GM21786 (cell line): ENCODE measurements around the gene ALPK1.
A peak's percentile ranks its signal among the peaks of the same experiment; 100 is the strongest.

Source experiments
- ATAC-seq: cut with Tn5 transposase; IDR thresholded peaks from one replicate; pipeline ENCODE4 v1.9.1; 2021; ENCODE audit not compliant: unreplicated experiment

The ALPK1 gene

DNA sequence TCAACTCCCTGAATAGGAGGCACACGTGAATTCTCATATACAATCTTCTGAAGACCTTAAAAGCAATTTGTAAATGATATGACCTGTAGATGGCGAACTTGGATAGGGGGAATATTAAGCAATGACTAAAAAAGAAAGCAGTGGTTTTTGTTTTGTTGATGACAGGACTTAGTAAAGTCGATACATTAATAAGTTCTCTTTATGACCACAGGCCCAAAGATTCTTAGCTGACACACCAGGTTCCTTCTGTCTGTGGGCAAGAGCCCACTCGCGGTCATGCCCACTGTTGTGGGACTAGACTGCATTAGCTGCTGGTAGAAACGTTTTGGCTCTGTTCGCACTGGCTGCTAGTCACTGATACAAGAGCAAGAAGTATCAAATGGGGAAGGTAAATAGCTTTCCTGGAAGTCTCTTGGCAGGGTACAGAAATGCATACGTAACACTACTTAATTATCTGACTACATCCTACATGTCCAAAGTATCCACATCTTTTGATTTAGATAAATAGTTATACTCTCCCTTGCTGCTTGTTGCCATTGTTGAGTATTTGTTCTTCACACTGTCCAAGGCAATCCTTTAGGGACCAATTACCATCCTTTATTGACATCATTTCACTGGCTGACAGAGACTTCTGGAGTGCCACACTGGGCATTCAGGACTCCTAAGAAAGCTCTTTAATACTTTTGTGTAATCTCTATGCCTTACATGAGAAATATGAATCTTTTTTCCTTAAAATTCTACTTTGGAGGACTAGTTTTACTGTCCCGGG lies 31.0 kb downstream of the ALPK1 start:
- peak; percentile 72 for ATAC-seq

DNA sequence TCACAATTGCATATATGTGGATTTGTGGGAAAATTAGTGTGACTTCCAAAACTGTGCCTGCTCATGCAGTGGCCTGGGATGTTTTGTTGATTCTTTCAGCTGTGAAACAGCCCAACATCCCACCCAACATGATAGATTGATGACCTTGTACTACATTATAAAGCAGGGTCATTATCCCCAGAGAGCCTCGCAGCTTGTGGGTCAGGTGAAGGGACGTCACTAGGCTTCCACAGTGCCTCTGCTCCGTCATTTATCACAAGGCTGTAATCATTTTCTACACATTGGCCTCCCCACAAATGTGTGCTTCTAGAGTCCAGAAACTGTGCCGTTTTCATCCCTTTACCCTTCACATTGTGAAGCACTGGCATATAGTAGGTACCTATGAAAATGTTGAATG lies 31.6 kb downstream of the ALPK1 start:
- no peak for ATAC-seq

DNA sequence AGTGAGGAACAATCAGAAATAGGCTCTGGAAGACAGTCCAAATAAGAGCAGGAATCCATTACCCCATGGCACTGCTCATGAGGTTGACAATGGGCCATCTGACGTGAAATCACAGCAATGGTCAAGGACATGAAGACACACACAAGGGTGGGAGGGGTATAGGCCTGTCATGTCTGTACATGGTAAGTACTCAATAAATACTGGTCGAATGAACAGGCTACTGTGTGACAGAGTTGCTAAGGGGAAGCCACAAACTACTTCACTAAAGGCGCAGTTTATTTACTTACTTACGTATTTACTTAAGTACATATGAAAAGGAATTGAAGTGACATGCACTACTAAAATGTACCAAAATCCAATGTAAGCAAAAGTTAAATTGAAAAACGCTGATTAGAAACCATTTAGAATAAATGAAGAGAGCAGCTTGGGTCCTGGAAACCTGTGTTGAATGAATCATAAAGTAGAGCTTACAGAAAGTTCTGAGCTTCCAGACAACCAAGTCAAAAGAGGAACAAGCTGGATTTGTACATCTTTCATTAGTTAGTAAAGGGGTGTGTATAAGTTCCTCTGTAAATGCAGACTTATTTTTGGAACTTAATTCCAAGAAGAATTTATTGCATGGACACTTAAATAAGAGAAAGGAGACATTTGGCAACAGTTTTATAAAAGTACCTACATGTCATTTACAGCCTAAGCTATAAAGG lies 32.7 kb downstream of the ALPK1 start:
- no peak for ATAC-seq

DNA sequence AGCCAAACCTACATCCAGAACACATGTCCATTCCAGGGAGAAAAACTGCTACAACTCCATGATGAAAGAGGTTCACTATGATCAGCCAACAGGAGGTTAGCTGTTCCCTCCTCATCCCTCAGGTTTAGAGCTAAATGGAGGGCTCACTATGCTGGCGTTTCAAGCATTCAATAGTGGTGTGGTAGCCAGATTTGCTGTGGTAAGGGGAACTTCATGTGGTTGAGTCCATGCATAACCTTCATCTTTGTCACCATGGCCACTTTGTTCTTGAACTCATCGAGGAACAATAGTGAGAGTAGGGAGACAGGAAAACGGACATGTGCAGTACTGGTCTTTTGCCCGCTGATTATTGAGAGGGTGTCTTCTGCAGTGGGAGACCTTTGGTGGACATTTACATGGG lies 33.8 kb downstream of the ALPK1 start:
- ATAC-seq = no peak

DNA sequence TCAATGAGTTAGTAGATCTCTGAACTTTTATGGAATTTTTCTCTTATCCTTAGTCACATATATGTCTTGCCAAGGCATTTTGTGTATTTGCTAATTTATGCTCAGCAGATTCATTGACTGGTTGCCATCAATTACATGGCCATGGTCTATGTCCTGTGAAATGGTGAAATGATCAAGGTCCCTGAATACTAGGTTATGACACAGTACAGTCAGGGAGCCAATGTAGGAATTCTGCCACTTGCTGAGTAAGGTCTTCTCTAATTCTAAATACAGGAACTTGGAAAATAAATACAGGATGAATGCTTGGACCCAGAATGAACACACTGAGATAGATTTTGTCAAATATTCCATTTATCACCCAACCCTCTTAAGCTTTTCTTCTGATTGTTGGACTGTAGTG lies 35.2 kb downstream of the ALPK1 start:
- no peak for ATAC-seq

DNA sequence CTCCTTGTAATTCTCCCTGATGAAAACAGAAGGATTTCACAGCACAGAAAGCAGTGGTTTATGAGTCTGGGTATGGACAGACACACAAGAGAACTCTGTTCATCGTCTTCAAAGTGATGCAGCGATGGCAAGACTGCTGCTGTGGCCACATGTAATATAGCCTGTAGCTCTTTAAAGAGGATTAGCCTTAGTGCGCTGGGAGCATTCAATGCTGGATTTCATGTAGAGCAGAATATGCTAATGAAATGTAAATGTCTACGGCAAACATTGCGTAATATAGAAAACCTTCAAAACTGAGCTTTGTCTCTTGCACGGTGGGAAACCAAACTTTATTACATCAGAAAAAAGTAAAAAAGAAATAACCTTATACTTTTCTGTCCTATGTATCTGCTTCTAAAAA lies 42.9 kb downstream of the ALPK1 start:
- ATAC-seq = no peak

DNA sequence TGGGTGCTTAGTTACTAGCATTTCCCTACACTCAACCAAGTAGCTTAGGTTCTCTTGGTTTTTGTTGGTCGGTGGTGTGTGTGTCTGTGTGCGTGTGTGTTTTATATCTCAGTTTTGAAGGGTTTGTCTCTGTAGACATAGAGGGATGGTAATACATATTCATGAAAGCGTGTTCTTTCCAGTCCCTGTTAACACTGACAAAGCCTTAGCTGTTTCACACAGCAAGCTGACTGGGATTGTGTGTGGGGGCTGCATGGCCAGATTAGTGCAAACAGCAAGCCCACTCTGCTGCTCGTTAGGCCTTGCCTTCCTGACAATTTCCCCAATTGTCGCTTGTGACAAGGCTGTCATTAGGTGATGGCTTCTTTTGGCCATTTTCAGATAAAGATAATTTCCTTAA lies 43.9 kb downstream of the ALPK1 start:
- no peak for ATAC-seq

DNA sequence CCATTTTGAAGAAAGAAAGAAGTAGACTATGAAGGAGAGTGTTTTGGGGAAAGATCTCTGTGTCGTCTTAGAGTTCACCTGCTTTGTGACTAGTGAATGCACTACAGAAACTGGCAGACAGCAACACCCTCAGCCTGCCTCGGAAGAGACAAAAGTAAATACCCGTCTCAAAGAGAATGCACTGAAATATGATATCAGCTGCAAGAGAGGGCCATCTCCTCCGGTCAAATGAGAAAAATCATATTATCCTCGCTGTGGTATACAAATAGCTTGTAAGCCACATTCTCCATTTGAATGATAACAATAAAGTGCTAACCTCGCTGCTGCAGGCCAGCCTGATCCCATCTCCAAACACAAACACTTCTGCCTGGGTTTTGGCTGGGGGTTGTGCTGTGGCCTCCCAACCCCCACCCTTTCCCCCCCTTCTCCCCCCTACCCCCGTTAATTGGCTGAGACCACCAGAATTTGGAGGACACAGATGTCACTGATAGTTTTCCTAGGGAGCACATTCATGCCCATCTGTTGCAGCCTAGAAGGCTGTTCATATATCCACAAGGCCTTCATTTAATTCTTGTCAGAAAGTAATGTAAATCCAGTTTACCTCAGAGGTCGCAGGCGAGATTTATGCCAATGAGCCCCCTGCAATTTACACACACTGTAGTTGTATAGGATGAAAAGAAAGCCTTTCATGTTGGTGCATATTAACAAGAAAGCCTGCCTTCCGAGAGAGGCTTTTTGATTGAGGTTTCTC lies 46.3 kb downstream of the ALPK1 start:
- no peak for ATAC-seq

DNA sequence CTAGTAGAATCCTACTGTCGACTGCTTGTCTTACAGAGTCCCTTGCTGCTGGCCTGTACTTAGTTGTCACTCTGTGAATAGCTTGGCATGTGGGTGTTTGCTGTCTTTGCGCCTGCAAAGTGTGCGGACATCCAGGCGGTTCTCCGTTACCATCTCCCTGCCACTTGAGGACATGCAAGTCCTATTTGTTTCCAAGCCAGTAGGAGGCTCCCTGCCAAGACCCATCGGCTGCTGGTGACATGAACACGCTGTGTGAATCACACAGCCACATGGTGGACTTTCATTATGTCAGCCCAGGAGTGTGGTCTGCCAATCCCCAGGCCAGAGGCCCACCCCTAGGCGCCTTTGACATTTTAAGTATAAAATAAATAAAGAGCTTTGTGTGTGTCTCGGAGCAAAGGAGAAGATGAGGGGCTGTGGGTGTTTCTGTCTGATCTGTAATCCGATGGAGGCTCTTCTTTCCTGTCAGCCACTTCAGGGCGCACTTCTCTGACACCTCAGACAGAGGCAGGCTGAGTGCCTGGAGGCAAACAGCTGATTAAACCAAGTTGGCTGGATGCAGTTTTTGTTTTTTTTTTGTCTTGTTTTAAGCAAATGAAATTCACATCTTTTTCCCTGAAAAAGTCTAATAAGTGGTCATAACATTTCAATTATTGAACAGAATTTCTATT lies 51.5 kb downstream of the ALPK1 start:
- ATAC-seq = no peak

DNA sequence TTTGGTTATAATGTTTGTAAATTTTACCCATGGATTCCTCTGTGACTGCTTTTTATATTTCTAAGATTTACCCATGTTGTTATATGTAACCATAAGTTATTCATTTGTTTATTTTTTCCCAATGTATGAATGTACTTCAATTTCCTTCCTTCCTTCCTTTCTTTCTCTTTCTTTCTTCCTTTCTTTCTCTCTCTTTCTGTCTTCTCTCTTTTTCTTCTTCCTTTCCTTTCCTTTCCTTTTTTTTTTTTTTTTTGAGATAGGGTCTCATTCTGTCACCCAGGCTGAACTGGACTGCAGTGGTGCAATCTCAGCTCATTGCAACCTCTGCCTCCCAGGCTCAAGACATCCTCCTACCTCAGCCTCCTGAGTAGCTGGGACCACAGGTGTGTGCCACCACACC lies 55.6 kb downstream of the ALPK1 start:
- no peak for ATAC-seq

DNA sequence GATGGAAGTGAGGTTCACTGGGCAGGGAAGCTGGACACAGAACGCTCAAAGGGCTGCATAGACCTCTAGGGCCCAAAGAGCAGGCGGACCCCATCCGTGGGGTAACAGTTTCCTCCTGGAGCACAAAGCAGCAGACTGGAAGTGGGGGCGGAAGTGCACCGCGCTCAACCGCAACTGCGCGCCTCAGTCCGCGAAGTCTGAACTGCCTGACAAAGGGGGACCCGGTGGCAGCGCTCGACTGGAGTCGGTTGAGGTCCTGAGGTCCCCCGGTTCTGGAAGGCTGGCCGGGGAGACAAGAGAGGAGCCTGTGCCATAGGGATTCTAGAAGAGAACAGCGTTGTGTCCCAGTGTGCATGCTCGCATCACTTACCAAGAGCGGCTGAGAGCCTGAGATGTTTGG lies 58.5 kb downstream of the ALPK1 start:
- ATAC-seq = no peak

DNA sequence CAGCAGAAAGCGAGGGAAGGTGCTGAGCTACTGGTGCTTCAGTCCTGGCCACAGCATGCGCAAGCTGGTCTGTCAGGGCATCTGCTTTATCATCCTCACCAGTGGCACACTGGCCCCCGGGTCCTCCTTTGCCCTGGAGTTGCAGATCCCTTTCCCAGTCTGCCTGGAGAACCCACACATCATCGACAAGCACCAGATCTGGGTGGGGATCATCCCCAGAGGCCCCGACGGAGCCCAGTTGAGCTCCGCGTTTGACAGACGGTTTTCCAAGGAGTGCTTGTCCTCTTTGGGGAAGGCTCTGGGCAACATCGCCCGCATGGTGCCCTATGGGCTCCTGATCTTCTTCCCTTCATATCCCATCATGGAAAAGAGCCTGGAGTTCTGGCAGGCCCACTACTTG lies 60.3 kb downstream of the ALPK1 start:
- no peak for ATAC-seq

DNA sequence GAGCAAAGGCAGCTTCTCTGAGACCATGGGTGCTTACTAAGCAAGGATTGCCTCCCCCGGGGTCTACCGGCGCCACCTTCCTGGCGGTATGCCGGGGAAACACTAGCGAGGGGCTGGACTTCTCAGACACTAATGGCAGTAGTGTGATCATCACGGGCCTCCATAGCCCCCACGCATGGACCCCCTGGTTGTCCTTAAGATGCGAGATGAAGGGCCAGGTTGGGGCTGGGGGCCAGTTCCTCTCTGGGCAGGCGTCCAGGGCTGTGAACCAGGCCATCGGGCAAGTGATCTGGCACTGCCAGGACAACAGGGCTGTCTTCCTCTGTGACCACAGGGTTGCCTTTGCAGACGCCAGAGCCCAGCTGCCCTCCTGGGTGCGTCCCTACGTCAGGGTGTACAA lies 60.7 kb downstream of the ALPK1 start:
- ATAC-seq = no peak

DNA sequence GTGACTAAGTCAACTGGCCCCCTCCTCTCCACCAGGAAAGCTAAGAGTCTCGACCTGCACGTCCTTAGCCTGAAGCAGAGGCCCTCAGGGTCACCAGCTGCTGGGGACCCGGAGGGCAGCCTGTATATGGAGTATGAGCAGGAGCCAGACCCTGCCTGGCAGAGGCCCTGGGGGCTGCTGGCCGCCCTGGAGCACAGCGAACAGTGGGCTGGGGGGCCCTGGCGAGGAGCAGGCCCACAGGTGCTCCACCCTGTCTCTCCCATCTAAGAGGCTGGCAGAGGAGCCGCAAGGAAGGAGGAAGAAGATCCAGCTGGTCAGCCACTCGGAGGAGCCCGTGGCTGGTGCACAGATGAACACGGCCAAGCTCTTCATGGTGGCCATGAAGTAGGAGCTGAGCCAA lies 61.2 kb downstream of the ALPK1 start:
- no peak for ATAC-seq

DNA sequence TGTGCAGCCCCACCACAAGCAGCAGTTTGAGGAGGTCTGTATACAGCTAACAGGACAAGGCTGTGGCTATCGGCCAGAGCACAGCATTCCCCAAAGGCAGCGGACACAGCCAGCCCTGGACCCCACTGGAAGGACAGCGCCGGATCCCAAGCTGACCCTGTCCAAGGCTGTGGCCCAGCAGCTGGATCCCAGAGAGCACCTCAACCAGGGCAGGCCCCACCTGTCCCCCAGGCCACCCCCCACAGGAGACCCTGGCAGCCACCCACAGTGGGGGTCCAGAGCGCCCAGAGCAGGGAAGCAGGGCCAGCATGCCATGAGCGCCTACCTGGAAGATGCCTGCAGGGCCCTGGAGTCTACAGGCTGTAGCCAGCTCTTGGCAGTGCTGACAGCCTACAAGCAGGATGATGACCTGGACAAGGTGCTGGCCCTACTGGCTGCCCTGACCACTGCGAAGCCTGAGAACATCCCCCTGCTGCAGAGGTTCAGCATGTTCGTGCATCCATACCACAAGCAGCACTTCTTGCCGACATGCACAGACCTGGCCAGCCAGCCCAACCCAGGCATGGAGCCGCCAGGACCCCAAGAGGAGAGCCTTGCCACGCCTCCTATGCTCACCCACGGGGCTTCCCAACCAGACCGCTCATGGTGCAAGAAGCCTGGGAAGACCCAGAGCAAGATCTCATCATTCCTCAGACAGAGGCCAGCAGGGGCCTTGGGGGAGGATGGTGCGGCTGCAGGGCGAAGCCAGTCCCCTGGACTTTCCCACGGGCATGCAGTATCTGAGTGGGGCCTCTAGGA lies 62.0 kb downstream of the ALPK1 start:
- no peak for ATAC-seq

DNA sequence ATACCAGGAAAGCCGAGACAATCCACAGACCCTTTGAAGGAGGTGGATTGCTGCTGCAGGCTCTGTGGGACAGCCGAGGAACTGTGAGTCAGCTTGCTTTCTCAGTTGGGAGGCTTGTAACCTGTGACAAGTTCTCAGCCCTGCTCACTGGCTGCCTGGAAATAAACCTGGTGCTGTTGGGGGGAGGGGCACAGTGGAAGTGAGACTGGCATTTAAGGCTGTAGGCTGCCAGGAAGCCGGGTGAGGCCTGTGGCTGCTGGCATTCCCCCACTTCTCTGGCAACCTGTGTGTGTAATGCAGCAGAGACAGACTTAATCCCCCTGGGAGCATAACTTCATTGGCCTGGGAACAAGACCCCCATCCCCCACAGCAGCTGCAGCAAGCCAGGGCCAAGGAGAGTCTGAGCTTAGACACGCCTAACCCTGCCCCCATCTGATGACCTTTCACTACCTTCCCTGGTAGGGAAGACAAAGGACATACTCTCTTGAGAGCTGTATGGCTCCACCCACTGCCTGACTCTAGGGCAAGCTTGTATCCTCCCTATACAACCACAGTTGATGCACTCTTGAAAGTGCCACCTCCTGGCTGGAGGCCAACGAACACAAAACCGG lies 64.1 kb downstream of the ALPK1 start:
- ATAC-seq = peak; percentile 84

DNA sequence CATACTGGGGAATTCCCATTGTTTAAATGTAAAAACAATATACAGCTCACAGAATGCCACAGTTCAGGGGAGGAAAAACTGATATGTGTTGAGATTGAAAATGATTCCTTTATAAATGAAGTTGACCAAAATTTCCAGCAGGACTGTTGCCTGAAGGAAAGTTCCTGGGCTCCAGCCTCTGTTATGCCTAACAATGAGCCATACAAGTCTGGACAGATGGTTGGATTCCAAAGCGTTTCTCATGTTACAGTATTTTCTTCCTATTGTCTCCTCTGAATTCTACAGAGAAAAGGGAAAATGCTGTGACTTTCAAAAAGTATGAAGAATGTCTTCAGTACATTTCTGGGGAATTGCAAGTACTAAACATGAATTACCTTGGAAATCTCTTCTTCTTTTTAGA lies 73.3 kb downstream of the ALPK1 start:
- ATAC-seq = no peak

DNA sequence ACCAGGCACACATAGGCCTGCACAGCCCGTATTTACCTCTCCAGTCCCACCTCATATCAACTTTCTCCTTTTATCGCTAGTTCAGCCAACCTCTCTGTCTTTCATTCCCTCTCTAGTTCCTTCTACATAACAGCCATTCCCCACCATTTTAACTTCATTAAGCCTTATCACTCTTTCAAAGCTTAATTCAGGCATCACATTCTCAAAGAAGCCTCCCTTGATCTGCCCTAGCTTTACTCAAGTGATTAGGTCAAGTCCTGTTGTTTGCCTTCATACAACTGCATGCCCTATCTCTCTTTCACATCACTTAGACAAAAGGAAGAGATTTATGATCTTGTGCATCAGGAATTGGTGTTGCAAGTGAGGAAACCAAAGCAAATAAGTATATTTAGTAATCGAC lies 74.2 kb downstream of the ALPK1 start:
- ATAC-seq = no peak

DNA sequence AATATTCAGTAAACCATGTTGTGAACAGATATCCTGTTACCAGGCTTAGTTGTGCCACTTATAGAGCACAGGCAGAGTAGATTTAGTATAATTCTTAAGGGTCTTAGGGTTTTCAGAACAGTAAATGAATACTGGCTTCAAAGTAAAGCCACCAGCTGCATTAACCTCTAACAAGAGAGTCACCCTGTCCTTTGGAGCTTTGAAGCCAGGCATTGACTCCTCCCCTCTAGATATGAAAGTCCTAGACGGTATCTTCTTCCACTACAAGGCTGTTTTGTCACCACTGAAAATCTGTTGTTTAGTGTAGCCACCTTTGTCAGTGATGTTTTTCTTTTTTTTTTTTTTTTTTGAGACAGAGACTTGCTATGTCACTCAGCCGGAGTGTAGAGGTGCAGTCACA lies 77.7 kb downstream of the ALPK1 start:
- no peak for ATAC-seq

DNA sequence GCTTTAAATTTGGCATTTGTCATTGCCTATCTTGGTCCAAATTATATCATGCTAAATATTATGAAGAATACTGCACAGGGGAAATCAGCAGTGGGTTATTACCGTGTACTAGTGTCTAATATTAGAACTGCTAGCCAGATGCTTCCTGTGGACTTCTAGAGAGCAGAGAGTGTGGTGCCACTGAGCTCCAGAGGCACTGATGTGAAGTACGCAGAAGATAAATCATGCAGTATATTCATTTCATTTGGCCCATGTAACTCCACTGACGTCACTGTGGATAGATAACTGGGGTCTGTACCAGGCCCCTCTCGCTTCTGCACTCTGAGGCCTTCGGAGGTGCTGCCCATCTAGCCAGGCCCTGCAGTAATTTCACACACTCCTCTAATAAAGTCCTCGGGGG lies 80.0 kb downstream of the ALPK1 start:
- ATAC-seq = peak; percentile 49
